AG04450 (cell line): Measurements from ENCODE around the gene SLC22A1. TPM values are rescaled to one million over a fixed set of nuclear protein-coding genes. Genes with fewer than 3 reads are reported as not detected.
"Not testable (repeated sequence)": the region's sequence is repeated elsewhere in the genome, so short reads cannot be mapped to it uniquely, and the experiment has no call there.

Source experiments
- CTCF ChIA-PET: fragments of 300-600, 350-600 bp; formaldehyde crosslinking; extraction: SDS; loops from one replicate; lab custom pipeline; 2022; ENCODE audit warnings: antibody characterized with exemption, inconsistent platforms; lab: Charles Lee
- POLR2A ChIA-PET: fragments of 350-600 bp; formaldehyde crosslinking; extraction: SDS; loops from one replicate; lab custom pipeline; 2021; ENCODE audit warnings: antibody characterized with exemption, inconsistent platforms; lab: Yijun Ruan, JAX
- DNase-seq: peaks from one replicate; pipeline ENCODE4 v3.0.0-alpha.2; 2011; ENCODE audit warnings: low read depth, low spot score
- H3K27ac ChIP-seq: one replicate; pipeline ENCODE4 v1.5.1; 2012; ENCODE audit warnings: low read depth, low read length, control low read depth
- H3K27me3 ChIP-seq: one replicate; pipeline ENCODE4 v1.6.0; 2012; ENCODE audit warnings: low read length; ENCODE audit not compliant: control insufficient read depth, insufficient read depth
- H3K4me3 ChIP-seq: 2 replicates; pipeline ENCODE4 v1.5.1; 2011; ENCODE audit warnings: mild to moderate bottlenecking, low read depth, low read length, control low read depth
- H3K9me3 ChIP-seq: 2 replicates; pipeline ENCODE4 v1.5.1; 2012; ENCODE audit warnings: low read length; ENCODE audit not compliant: control insufficient read depth, insufficient read depth
- polyA plus RNA-seq: library from polyadenylated mRNA; depleted of rRNA; stranded (reverse); fragments of >200 nt; gene quantifications from 2 replicates; pipeline ENCODE4 v1.2.3, GENCODE V29; 2011
- TF ChIP-seq, protein P1 (sequence below): IDR thresholded peaks from 2 replicates; pipeline ENCODE4 v1.5.1; 2011; ENCODE audit warnings: low read depth, low read length, control low read depth, inconsistent platforms

SLC22A1 gene
- polyA plus RNA-seq, 1 experiment, result 0.36 TPM

DNA sequence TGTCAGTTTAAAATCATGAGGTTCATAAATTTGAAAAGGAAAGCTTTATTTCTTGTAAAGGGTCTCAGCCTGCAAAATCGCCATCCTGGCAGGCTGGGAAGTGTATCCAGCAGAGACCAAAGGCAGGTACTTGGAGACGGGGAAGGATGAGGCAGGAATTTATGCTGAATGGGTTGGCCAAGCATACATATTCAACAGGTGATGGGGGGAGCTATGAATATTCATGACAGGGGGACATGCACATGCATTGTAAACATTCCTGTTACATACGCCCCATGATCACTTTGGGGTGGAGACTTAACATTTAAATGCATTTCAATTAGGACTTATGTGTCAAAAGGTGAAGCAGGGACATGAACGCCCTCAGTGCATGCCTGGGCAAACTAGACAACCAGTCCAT lies 9.8 kb upstream of the SLC22A1 start:
- H3K27me3 ChIP-seq, result no peaks in the 10 kb centered on the region
- ChIA-PET POLR2A (no interaction called here), CTCF (interaction anchor here (1.2 to 1.9 kb wide), 2 partner anchors 23 to 344 kb away, joined by 3 to 8 read pairs; no protein-coding TSS in a partner anchor)
- H3K9me3 ChIP-seq, result no peaks in the 10 kb centered on the region; the same call in 1 of the 2 replicates
- H3K4me3 ChIP-seq, result no peak overlapping the region
- TF ChIP-seq, protein P1, sequence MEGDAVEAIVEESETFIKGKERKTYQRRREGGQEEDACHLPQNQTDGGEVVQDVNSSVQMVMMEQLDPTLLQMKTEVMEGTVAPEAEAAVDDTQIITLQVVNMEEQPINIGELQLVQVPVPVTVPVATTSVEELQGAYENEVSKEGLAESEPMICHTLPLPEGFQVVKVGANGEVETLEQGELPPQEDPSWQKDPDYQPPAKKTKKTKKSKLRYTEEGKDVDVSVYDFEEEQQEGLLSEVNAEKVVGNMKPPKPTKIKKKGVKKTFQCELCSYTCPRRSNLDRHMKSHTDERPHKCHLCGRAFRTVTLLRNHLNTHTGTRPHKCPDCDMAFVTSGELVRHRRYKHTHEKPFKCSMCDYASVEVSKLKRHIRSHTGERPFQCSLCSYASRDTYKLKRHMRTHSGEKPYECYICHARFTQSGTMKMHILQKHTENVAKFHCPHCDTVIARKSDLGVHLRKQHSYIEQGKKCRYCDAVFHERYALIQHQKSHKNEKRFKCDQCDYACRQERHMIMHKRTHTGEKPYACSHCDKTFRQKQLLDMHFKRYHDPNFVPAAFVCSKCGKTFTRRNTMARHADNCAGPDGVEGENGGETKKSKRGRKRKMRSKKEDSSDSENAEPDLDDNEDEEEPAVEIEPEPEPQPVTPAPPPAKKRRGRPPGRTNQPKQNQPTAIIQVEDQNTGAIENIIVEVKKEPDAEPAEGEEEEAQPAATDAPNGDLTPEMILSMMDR, result no peak
- no peak overlapping the region for H3K27ac ChIP-seq
- no peak for DNase-seq

DNA sequence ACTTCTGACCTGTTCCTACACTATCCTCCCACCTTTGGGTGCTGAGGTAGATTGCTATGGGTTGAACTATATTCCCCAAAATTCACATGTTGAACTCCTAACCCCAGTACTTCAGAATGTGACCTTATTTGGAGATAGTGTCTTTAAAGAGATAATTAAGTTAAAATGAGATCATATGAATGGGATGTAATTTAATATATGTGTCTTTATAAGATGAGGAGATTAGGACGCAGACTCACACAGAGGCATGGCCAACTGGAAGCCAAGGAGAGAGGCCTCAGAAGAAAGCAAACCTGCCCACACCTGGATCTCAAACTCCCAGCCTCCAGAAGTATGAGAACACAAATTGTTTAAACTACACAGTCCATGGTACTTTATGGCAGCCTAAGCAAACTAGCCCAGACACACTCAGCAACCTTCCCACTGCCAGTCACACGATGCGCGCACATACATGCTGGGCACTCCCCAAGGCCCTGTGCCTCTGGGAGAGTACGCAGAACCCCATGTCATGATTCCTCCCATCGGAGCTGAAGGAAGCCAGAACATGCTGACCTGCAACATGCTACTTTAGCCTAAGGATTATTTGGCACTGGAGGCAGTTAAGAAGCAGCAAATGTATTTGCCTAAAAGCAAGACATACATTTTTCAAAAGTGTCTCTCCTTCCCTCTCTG lies 8.9 kb upstream of the SLC22A1 start:
- DNase-seq, result no peak
- H3K27ac ChIP-seq, result no peak overlapping the region
- no peaks in the 10 kb centered on the region; the same call in 1 of the 2 replicates for H3K9me3 ChIP-seq
- TF ChIP-seq, protein P1, result no peak
- H3K27me3 ChIP-seq, result no peaks in the 10 kb centered on the region
- no peak overlapping the region for H3K4me3 ChIP-seq
- POLR2A ChIA-PET, result no interaction called here
- CTCF ChIA-PET, result no interaction called here

DNA sequence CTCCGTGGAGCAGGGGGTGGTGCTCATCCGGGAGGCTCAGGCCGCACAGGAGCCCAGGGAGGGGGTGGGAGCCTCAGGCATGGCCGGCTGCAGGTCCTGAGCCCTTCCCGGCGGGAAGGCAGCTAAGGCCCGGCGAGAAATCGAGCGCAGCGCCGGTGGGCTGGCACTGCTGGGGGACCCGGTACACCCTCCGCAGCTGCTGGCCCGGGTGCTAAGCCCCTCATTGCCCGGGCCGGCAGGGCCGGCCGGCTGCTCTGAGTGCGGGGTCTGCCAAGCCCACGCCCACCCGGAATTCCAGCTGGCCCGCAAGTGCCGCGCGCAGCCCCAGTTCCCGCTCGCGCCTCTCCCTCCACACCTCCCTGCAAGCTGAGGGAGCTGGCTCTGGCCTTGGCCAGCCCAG lies 7.1 kb upstream of the SLC22A1 start:
- DNase-seq, CTCF ChIA-PET: not testable (repeated sequence)

DNA sequence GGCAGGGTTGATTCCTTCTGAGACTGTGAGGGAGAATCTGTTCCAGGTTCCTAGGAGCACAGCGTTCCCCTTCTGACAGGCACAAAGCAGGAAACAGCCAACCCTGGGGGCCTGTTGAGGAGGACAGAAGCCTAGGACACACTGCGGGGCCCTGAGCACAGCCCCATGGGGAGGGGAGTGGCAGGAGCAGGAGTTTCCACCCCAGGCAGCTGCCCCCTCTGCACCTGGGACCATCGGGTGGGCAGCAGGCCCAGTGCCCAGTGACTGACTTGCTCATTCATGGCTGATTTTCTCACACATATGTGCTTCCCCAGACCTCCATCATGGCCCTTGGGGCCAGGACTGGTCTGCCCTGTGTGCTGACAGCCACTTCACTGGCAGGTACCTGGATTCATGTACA lies 6.2 kb upstream of the SLC22A1 start:
- TF ChIP-seq, protein P1, result no peak
- ChIA-PET POLR2A (no interaction called here), CTCF (no interaction called here)
- no peaks in the 10 kb centered on the region; the same call in 1 of the 2 replicates for H3K9me3 ChIP-seq
- H3K27ac ChIP-seq, result no peak overlapping the region
- DNase-seq, result no peak
- H3K4me3 ChIP-seq, result no peak overlapping the region
- no peaks in the 10 kb centered on the region for H3K27me3 ChIP-seq

More for the DNA sequence above, 7.1 kb upstream of the SLC22A1 start:
- H3K9me3 ChIP-seq, H3K4me3 ChIP-seq, H3K27ac ChIP-seq, H3K27me3 ChIP-seq, POLR2A ChIA-PET: not testable (repeated sequence)

DNA sequence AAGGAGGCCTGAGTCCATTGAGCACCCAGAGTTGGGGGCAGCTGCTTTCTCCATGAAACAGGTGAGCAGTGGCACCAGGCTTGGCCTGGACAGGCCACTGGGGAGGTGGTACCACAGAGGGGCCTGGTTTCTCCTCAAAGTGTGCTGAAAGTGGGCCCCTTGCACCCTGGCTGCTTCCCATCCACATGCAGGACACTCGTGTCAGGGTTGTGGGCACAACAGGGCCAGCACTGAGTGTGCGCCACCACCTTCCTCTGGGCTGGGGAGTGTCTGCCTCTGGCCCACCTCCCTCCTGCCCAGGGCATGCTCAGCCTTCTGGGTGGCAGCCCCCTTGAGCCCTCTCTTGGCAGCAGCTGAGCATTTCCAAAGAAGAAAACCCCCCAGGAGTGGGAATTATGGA lies 5.2 kb upstream of the SLC22A1 start:
- CTCF ChIA-PET, result interaction anchor here (2.8 kb wide), 1 partner anchor 28 kb away, joined by 7 read pairs; no protein-coding TSS in a partner anchor
- H3K27me3 ChIP-seq, result no peaks in the 10 kb centered on the region
- no peak overlapping the region for H3K27ac ChIP-seq
- POLR2A ChIA-PET, result no interaction called here
- TF ChIP-seq, protein P1, result no peak
- H3K4me3 ChIP-seq, result no peak overlapping the region
- H3K9me3 ChIP-seq, result no peaks in the 10 kb centered on the region; the same call in 1 of the 2 replicates
- no peak for DNase-seq
